Testis (tissue), 3 donors: ENCODE measurements around the gene PROSER2. TPM values are rescaled to one million over a fixed set of nuclear protein-coding genes. Genes with fewer than 3 reads are reported as not detected.

ENCODE experiments used
- DNase-seq: peaks from one replicate; pipeline ENCODE4 v3.0.0-alpha.2; 2019
- H3K27ac ChIP-seq, 2 donors: fragments of 200-600 bp; sonication (generic); one replicate each; pipeline ENCODE4 v1.5.1; 2019
- H3K27me3 ChIP-seq: fragments of 200-600 bp; sonication (generic); one replicate; pipeline ENCODE4 v1.5.1; 2019
- H3K36me3 ChIP-seq: fragments of 200-600 bp; sonication (generic); one replicate; pipeline ENCODE4 v1.5.1; 2017; ENCODE audit warnings: low read depth; ENCODE audit errors: missing control alignments
- H3K4me1 ChIP-seq: fragments of 200-600 bp; sonication (generic); one replicate; pipeline ENCODE4 v1.5.1; 2019
- H3K4me3 ChIP-seq, 2 donors: fragments of 200-600 bp; sonication (generic); one replicate each; pipeline ENCODE4 v1.5.1; 2017 to 2019
- H3K9me3 ChIP-seq: fragments of 200-600 bp; sonication (generic); one replicate; pipeline ENCODE4 v1.5.1; 2017
- CTCF ChIP-seq, 3 experiments: fragments of 450-650 bp in 2 of 3; fragments of 200-600 bp in 1 of 3; sonication (generic) in 1 of 3; IDR thresholded peaks; one replicate each; pipeline ENCODE4 v1.5.1; 2016 to 2019; ENCODE audit warnings: antibody characterized with exemption in 3 of 3, mild to moderate bottlenecking in 2 of 3, moderate library complexity in 1 of 3
- POLR2A ChIP-seq: fragments of 450-650 bp; IDR thresholded peaks from one replicate; pipeline ENCODE4 v1.6.1; 2017; ENCODE audit warnings: antibody characterized with exemption, mild to moderate bottlenecking, moderate library complexity
- WGBS, 2 donors: methylation state at CpG; one replicate each; pipeline ENCODE4 v1.1.5; 2018; 5-methylcytosine and 5-hydroxymethylcytosine counted together
- intact Hi-C: fragments of 100-400 bp; cut with DNase I; formaldehyde crosslinking; loops from one replicate; pipeline ENCODE4 v1.15.1; 2023; ENCODE audit warnings: low total_unique reads
- polyA plus RNA-seq: library from polyadenylated mRNA; stranded (reverse); fragments of 350-450 nt; fragmentation: Illumina TruSeq; extraction: RNeasy Lipid Tissue Mini Kit (QIAGEN cat#74804); gene quantifications from one replicate; pipeline ENCODE4 v1.2.3, GENCODE V29; 2014; ENCODE audit warnings: low read depth, low replicate concordance; ENCODE audit not compliant: insufficient read depth
- total RNA-seq, 2 donors: library from RNA; depleted of rRNA; stranded (reverse); fragments of >200 nt; gene quantifications; one replicate each; pipeline ENCODE4 v1.2.3, GENCODE V29; 2016

Gene PROSER2
- total and polyA plus RNA-seq, 3 donors from 2014 or later, result 7.8 to 21.4 (median 15.6) TPM

- Histone ChIP-seq H3K27me3 (no peaks in the 10 kb centered on the region), H3K36me3 (no peaks in the 10 kb centered on the region), H3K4me1 (no peaks in the 10 kb centered on the region), H3K27ac (no peak overlapping the region), H3K9me3 (no peaks in the 10 kb centered on the region), H3K4me3 (peak overlapping the region; percentile 48 to 58)
- 60 to 87% methylated on average over 11 of the region's 11 CpGs for WGBS, 2 donors
- intact Hi-C loops, result no loop called here
- DNase-seq, result no peak
- TF ChIP-seq CTCF (IDR thresholded peaks at IDR 0.05) (no peak), POLR2A (no peak)
These were observed 71.9 kb downstream of the PROSER2 start for GRCh38 chr10:11895108-11895466.

GRCh38 chr10:11895598-11895997 is 72.4 kb downstream of the PROSER2 start:
- Histone ChIP-seq H3K9me3 (no peaks in the 10 kb centered on the region), H3K4me3 (no peak overlapping the region), H3K27ac (no peak overlapping the region), H3K27me3 (no peaks in the 10 kb centered on the region), H3K4me1 (no peaks in the 10 kb centered on the region), H3K36me3 (no peaks in the 10 kb centered on the region)
- TF ChIP-seq CTCF (IDR thresholded peaks at IDR 0.05) (no peak), POLR2A (no peak)
- WGBS, 2 donors, result 79 to 80% methylated on average over 5 of the region's 5 CpGs
- intact Hi-C loops, result no loop called here
- no peak for DNase-seq

GRCh38 chr10:11896549-11897200 is 73.5 kb downstream of the PROSER2 start:
- intact Hi-C loops, result no loop called here
- no peak for DNase-seq
- no peak overlapping the region for H3K4me3 ChIP-seq
- H3K27me3 ChIP-seq, result no peaks in the 10 kb centered on the region
- TF ChIP-seq CTCF (IDR thresholded peaks at IDR 0.05) (no peak), POLR2A (no peak)
- WGBS, 2 donors, result 80 to 86% methylated on average over 5 of the region's 5 CpGs
- H3K4me1 ChIP-seq, result no peaks in the 10 kb centered on the region
- H3K36me3 ChIP-seq, result no peaks in the 10 kb centered on the region
- no peak overlapping the region for H3K27ac ChIP-seq
- no peaks in the 10 kb centered on the region for H3K9me3 ChIP-seq

- Histone ChIP-seq H3K4me3 (no peak overlapping the region), H3K4me1 (no peaks in the 10 kb centered on the region), H3K27me3 (no peaks in the 10 kb centered on the region), H3K27ac (no peak overlapping the region), H3K36me3 (no peaks in the 10 kb centered on the region), H3K9me3 (no peaks in the 10 kb centered on the region)
- DNase-seq, result no peak
- 73 to 80% methylated on average over 3 of the region's 3 CpGs for WGBS, 2 donors
- intact Hi-C loops, result no loop called here
- TF ChIP-seq CTCF (IDR thresholded peaks at IDR 0.05), result no peak
- no peak for TF ChIP-seq POLR2A
These were observed 74.8 kb downstream of the PROSER2 start for GRCh38 chr10:11898033-11898371.

GRCh38 chr10:11898372-11899066 is 75.4 kb downstream of the PROSER2 start:
- no peak overlapping the region for H3K4me3 ChIP-seq
- no peaks in the 10 kb centered on the region for H3K9me3 ChIP-seq
- 77% methylated on average over 16 to 20 of the region's 20 CpGs for WGBS, 2 donors
- no peaks in the 10 kb centered on the region for H3K36me3 ChIP-seq
- DNase-seq, result no peak
- H3K27ac ChIP-seq, result no peak overlapping the region
- TF ChIP-seq CTCF (IDR thresholded peaks at IDR 0.05) (no peak), POLR2A (no peak)
- intact Hi-C loops, result no loop called here
- no peaks in the 10 kb centered on the region for H3K27me3 ChIP-seq
- H3K4me1 ChIP-seq, result no peaks in the 10 kb centered on the region
